HG02588 (cell line): ENCODE data around the gene TEP1.

Source experiments
- ATAC-seq: cut with Tn5 transposase; IDR thresholded peaks from one replicate; pipeline ENCODE4 v1.9.1; 2021; ENCODE audit warnings: mild to moderate bottlenecking, moderate library complexity; ENCODE audit not compliant: unreplicated experiment

Gene TEP1

GRCh38 chr14:20434701-20435581 is 21.6 kb upstream of the TEP1 start:
- ATAC-seq: no peak

- ATAC-seq: no peak
Observed at GRCh38 chr14:20429801-20430669, 16.7 kb upstream of the TEP1 start.

GRCh38 chr14:20428802-20429201 is 15.5 kb upstream of the TEP1 start:
- ATAC-seq: no peak

GRCh38 chr14:20428010-20428365 is 14.7 kb upstream of the TEP1 start:
- ATAC-seq: peak; percentile 27

- peak; percentile 71 for ATAC-seq
Observed at GRCh38 chr14:20427231-20428009, 14.1 kb upstream of the TEP1 start.

- no peak for ATAC-seq
Observed at GRCh38 chr14:20424851-20425250, 11.6 kb upstream of the TEP1 start.

GRCh38 chr14:20422886-20423285 is 9.6 kb upstream of the TEP1 start:
- no peak for ATAC-seq

GRCh38 chr14:20421267-20421666 is 8.0 kb upstream of the TEP1 start:
- no peak for ATAC-seq

GRCh38 chr14:20419419-20419818 is 6.1 kb upstream of the TEP1 start:
- no peak for ATAC-seq

GRCh38 chr14:20418501-20418909 is 5.2 kb upstream of the TEP1 start:
- ATAC-seq: no peak

- no peak for ATAC-seq
Observed at GRCh38 chr14:20417250-20418186, 4.2 kb upstream of the TEP1 start.

- ATAC-seq: no peak
Observed at GRCh38 chr14:20416223-20416622, 2.9 kb upstream of the TEP1 start.

- ATAC-seq: no peak
Observed at GRCh38 chr14:20415782-20416206, 2.5 kb upstream of the TEP1 start.

- no peak for ATAC-seq
Observed at GRCh38 chr14:20413744-20414082, 412 bp upstream of the TEP1 start.

GRCh38 chr14:20412411-20412810 is 890 bp downstream of the TEP1 start:
- peak; percentile 51 for ATAC-seq

- no peak for ATAC-seq
Observed at GRCh38 chr14:20409226-20409625, 4.1 kb downstream of the TEP1 start.

- no peak for ATAC-seq
Observed at GRCh38 chr14:20403521-20403920, 9.8 kb downstream of the TEP1 start.

GRCh38 chr14:20400965-20401593 is 12.2 kb downstream of the TEP1 start:
- ATAC-seq: no peak

GRCh38 chr14:20400589-20400964 is 12.7 kb downstream of the TEP1 start:
- no peak for ATAC-seq

GRCh38 chr14:20397511-20397910 is 15.8 kb downstream of the TEP1 start:
- ATAC-seq: no peak
